Activated B cell treated with CpG ODN at 0.5 μM for 24 hours (primary cell): ENCODE measurements around the gene ITGA1. TPM values are rescaled to one million over a fixed set of nuclear protein-coding genes. Genes with fewer than 3 reads are reported as not detected.

Experiments
- ATAC-seq: fragments of 200-7000 bp; cut with Tn5 transposase; one replicate; pipeline ENCODE4 v1.10.0; 2021; ENCODE audit warnings: low read depth, mild to moderate bottlenecking, moderate library complexity
- CTCF ChIA-PET: fragments of 350-600 bp; sonication (Branson Sonifier 250); formaldehyde crosslinking; loops from one replicate; lab custom pipeline; 2021; ENCODE audit warnings: antibody characterized with exemption; lab: Charles Lee
- POLR2A ChIA-PET: fragments of 350-600 bp; sonication (Branson Sonifier 250); formaldehyde crosslinking; loops from one replicate; lab custom pipeline; 2021; ENCODE audit warnings: antibody characterized with exemption; lab: Charles Lee
- DNase-seq: peaks from one replicate; pipeline ENCODE4 v3.0.0; 2022
- H3K27ac Mint-ChIP-seq: one replicate; pipeline ENCODE4 v1.8.0; 2020; ENCODE audit warnings: mixed read lengths
- H3K27me3 Mint-ChIP-seq: one replicate; pipeline ENCODE4 v1.8.0; 2021; ENCODE audit warnings: mixed read lengths
- H3K36me3 Mint-ChIP-seq: one replicate; pipeline ENCODE4 v1.8.0; 2021; ENCODE audit warnings: low read depth, mixed read lengths
- H3K4me1 Mint-ChIP-seq: one replicate; pipeline ENCODE4 v1.8.0; 2021; ENCODE audit warnings: mixed read lengths
- H3K4me3 Mint-ChIP-seq: one replicate; pipeline ENCODE4 v1.8.0; 2020; ENCODE audit warnings: mild to moderate bottlenecking, mixed read lengths
- H3K9me3 Mint-ChIP-seq: one replicate; pipeline ENCODE4 v1.8.0; 2020; ENCODE audit warnings: mixed read lengths
- intact Hi-C: fragments of 100-400 bp; cut with micrococcal nuclease; formaldehyde crosslinking; loops from one replicate; pipeline ENCODE4 v1.15.1; 2024
- total RNA-seq: library from RNA; stranded (reverse); gene quantifications from 2 replicates; pipeline ENCODE4 v1.2.3, GENCODE V29; 2022
- TF ChIP-seq, protein P1 (sequence below): fragments of 200-600 bp; IDR thresholded peaks from one replicate; pipeline ENCODE4 v1.8.0; 2022; ENCODE audit warnings: antibody characterized with exemption, mild to moderate bottlenecking

ITGA1 gene
- total RNA-seq, 1 donor from 2014 or later: 34.0 TPM

DNA sequence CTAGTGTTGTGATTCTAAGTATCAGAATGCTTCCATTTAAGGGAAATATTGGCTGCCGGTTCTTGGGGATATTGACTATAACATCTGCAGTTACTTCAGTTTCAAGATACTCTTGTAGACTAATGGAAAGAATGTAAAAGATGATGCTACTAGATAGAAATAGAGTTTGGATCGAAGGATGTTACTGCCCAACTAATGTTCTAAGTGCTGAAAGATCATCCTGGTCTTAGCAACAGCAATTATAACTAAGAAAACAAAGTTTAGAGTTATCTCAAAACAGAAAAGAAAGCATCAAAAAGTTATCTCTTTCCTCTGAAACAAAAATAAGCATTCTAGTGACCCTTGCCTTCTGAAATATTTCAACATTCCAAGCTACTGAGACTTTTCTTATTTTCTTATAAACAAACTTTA, 49.9 kb downstream of the ITGA1 start:
- Mint-ChIP-seq H3K36me3 (no peaks in the 10 kb centered on the region), H3K4me3 (no peak overlapping the region), H3K4me1 (no peaks in the 10 kb centered on the region), H3K27ac (no peak overlapping the region), H3K9me3 (no peaks in the 10 kb centered on the region), H3K27me3 (no peaks in the 10 kb centered on the region)
- POLR2A ChIA-PET: no interaction called here
- CTCF ChIA-PET: no interaction called here
- intact Hi-C loops: no loop called here
- no peak for DNase-seq
- TF ChIP-seq, protein P1, sequence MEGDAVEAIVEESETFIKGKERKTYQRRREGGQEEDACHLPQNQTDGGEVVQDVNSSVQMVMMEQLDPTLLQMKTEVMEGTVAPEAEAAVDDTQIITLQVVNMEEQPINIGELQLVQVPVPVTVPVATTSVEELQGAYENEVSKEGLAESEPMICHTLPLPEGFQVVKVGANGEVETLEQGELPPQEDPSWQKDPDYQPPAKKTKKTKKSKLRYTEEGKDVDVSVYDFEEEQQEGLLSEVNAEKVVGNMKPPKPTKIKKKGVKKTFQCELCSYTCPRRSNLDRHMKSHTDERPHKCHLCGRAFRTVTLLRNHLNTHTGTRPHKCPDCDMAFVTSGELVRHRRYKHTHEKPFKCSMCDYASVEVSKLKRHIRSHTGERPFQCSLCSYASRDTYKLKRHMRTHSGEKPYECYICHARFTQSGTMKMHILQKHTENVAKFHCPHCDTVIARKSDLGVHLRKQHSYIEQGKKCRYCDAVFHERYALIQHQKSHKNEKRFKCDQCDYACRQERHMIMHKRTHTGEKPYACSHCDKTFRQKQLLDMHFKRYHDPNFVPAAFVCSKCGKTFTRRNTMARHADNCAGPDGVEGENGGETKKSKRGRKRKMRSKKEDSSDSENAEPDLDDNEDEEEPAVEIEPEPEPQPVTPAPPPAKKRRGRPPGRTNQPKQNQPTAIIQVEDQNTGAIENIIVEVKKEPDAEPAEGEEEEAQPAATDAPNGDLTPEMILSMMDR: no peak
- ATAC-seq: no peak

DNA sequence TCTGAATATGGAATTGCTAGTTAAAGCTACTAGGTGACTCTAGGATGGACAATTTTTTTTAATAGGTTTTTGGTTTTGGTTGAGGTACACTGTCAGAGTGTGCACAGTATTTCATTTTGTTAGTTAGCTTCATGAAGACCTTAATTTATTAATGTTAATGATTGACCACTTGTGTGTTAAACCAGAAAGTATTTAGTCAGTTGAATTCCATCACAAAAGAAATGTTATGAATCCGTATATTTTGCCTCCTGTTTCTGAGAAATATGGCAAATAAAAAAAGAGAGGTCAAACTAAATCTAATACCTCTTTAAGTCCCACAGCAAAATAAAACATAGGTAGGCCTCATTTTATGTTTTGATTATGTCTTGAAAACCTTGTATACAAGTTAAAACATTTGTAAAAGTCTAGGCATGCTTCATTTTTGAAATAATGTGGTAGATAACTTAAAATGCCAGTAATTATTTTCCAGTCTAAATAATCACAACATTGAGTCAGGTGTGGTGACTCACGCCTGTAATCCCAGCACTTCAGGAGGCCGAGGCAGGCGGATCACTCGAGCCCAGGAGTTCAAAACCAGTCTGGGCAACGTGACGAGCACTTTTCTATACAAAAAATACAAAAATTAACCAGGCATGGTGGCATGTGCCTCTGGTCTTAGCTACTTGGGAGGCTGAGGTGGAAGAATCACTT, 50.8 kb downstream of the ITGA1 start:
- no peaks in the 10 kb centered on the region for H3K36me3 Mint-ChIP-seq
- ATAC-seq: no peak
- no peak overlapping the region for H3K4me3 Mint-ChIP-seq
- intact Hi-C loops: no loop called here
- no peak overlapping the region for H3K27ac Mint-ChIP-seq
- no peaks in the 10 kb centered on the region for H3K27me3 Mint-ChIP-seq
- TF ChIP-seq, protein P1: no peak
- ChIA-PET POLR2A (no interaction called here), CTCF (no interaction called here)
- H3K4me1 Mint-ChIP-seq: no peaks in the 10 kb centered on the region
- DNase-seq: no peak
- no peaks in the 10 kb centered on the region for H3K9me3 Mint-ChIP-seq

GRCh38 chr5:52839285-52839684, 51.6 kb downstream of the ITGA1 start:
- Mint-ChIP-seq H3K27me3 (no peaks in the 10 kb centered on the region), H3K36me3 (no peaks in the 10 kb centered on the region), H3K27ac (no peak overlapping the region), H3K4me3 (no peak overlapping the region), H3K4me1 (no peaks in the 10 kb centered on the region), H3K9me3 (no peaks in the 10 kb centered on the region)
- CTCF ChIA-PET: no interaction called here
- TF ChIP-seq, protein P1: no peak
- intact Hi-C loops: no loop called here
- POLR2A ChIA-PET: no interaction called here
- DNase-seq: no peak
- no peak for ATAC-seq

- ChIA-PET POLR2A (no interaction called here), CTCF (no interaction called here)
- no peak overlapping the region for H3K4me3 Mint-ChIP-seq
- no peaks in the 10 kb centered on the region for H3K27me3 Mint-ChIP-seq
- no peaks in the 10 kb centered on the region for H3K9me3 Mint-ChIP-seq
- ATAC-seq (no peak), DNase-seq (no peak)
- TF ChIP-seq, protein P1: no peak
- intact Hi-C loops: no loop called here
- H3K27ac Mint-ChIP-seq: no peak overlapping the region
- no peaks in the 10 kb centered on the region for H3K36me3 Mint-ChIP-seq
- no peaks in the 10 kb centered on the region for H3K4me1 Mint-ChIP-seq
Observed at GRCh38 chr5:52840277-52841050, 52.7 kb downstream of the ITGA1 start.

DNA sequence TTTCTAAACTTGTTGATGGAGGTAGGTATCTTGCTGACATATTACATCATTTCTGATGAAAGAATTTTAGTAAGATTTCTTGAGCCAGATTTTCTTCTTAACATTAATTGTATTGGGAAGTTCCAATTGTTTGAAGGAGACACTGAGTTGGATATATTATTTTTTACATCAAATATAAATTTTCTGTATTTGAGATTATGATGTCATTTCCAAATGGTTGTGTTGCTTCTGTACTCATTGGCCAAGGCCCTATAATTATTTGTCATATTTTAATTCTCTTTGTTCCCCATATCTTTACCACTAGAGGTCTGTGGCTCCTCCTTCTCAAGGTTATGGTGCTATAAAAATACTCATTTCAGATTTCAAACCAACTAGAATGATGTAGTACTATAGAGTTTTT, 53.4 kb downstream of the ITGA1 start:
- Mint-ChIP-seq H3K27ac (no peak overlapping the region), H3K4me1 (no peaks in the 10 kb centered on the region), H3K4me3 (no peak overlapping the region), H3K27me3 (no peaks in the 10 kb centered on the region), H3K36me3 (no peaks in the 10 kb centered on the region), H3K9me3 (no peaks in the 10 kb centered on the region)
- CTCF ChIA-PET: no interaction called here
- intact Hi-C loops: no loop called here
- POLR2A ChIA-PET: no interaction called here
- no peak for ATAC-seq
- TF ChIP-seq, protein P1: no peak
- DNase-seq: no peak
